Mesodermal cell (in vitro differentiated cells): ENCODE results near the gene TMEM86B. TPM values are rescaled to one million over a fixed set of nuclear protein-coding genes. Genes with fewer than 3 reads are reported as not detected.

ENCODE experiments used
- H3K27ac ChIP-seq: 2 replicates; pipeline ENCODE4 v1.7.0; 2013; ENCODE audit warnings: mild to moderate bottlenecking, low read depth, low read length, moderate library complexity; ENCODE audit not compliant: severe bottlenecking
- H3K36me3 ChIP-seq: 2 replicates; pipeline ENCODE4 v1.7.1; 2013; ENCODE audit warnings: mild to moderate bottlenecking, low read length, moderate library complexity; ENCODE audit not compliant: control insufficient read depth, insufficient read depth
- H3K4me1 ChIP-seq: one replicate; pipeline ENCODE4 v1.7.1; 2013; ENCODE audit warnings: mild to moderate bottlenecking, low read length; ENCODE audit not compliant: insufficient read depth, control insufficient read depth, poor library complexity, severe bottlenecking
- H3K4me3 ChIP-seq: 2 replicates; pipeline ENCODE4 v1.7.0; 2013; ENCODE audit warnings: low read length, control low read depth, mild to moderate bottlenecking; ENCODE audit not compliant: insufficient read depth, poor library complexity, severe bottlenecking; ENCODE audit errors: extremely low read depth
- H3K9me3 ChIP-seq: 2 replicates; pipeline ENCODE4 v1.7.1; 2013; ENCODE audit warnings: mild to moderate bottlenecking, low read length, moderate library complexity; ENCODE audit not compliant: control insufficient read depth
- WGBS, 2 experiments: methylation state at CpG; one replicate each; pipeline ENCODE4 v1.1.5; 2013; ENCODE audit warnings: missing lambda C conversion rate in 2 of 2; ENCODE audit not compliant: insufficient coverage in 2 of 2; 5-methylcytosine and 5-hydroxymethylcytosine counted together
- polyA plus RNA-seq, 2 experiments: library from polyadenylated mRNA; stranded (reverse); fragments of 50-300 nt; gene quantifications; one replicate each; pipeline ENCODE4 v1.2.3, GENCODE V29; 2013

The TMEM86B gene
- 3.5 TPM for polyA plus RNA-seq (2013, experiment 1 of 2)
- polyA plus RNA-seq (2013, experiment 2 of 2): 3.1 TPM

GRCh38 chr19:55228403-55229031, at the start of gene TMEM86B:
TSS of gene TMEM86B (minus strand) at chr19:55228763. CDS start at chr19:55228741, 22 bp downstream.
- Histone ChIP-seq H3K9me3 (no peaks in the 10 kb centered on the region), H3K4me3 (no peak within 1 kb of the TSS), H3K4me1 (no peaks in the 10 kb centered on the region), H3K27ac (no peak within 1 kb of the TSS), H3K36me3 (peaks cover 58% of the 10 kb centered on the region)
- WGBS, 2 experiments: 94 to 98% methylated on average over 9 to 11 of the region's 12 CpGs

DNA sequence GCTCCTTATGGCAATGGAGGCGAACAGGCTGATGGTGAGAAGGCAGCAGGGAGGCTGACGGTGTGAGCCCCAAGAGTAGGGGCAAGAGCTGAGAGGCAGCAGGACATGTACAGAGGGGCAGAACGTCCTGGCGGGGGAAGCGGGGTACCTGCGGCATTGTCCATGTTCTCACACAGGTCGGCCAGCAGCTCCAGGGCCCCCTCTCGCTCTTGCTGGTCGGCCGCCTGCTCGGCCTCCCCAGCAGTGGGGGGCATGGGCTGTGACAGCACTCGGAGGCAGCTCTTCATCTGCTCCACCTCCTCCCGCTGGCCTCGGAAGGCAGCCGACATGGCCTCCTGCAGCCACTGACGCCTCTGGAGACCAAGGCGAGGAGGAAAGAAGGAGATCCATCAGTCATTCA, 48.9 kb upstream of the TMEM86B start:
- 85 to 89% methylated on average over 11 to 17 of the region's 17 CpGs for WGBS, 2 experiments
- Histone ChIP-seq H3K36me3 (peaks cover 38% of the 10 kb centered on the region), H3K4me3 (no peak overlapping the region), H3K27ac (no peak overlapping the region), H3K9me3 (no peaks in the 10 kb centered on the region), H3K4me1 (peaks cover 4% of the 10 kb centered on the region)

DNA sequence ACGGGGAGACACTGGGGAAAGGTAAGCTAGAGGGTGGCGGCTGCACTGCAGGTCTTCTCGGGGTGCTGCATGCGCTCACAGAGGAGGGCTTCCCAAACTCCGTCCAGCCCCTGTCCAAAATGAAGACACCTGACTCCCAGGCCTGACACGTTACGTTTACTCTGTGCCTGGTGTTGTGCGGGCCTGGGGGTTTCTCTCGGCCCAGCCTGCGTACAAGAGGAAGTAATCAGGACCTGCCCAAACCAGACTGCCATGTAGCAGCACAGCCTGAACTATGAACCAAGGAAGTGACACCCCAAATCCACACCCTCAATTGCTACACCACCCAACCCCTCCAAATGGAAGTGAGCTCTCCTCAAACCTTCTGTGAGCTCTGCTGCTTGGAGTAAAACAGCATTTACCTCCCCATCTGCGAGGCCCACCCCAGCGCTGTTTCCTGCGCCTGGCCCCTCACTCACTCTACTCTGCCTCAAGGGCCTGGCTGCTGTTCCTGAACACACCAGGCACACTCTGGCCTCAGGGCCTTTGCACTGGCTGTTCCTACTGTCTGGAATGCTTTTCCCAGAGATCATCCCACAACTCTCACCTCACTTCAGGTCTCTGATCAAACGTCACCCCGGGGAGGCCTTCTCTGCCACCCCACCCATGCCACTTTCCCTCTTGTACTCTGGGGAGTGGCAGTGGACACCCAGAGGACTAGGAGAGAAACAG, 48.3 kb upstream of the TMEM86B start:
- H3K27ac ChIP-seq: no peak overlapping the region
- WGBS, 2 experiments: 96 to 98% methylated on average over 13 of the region's 15 CpGs
- peaks cover 44% of the 10 kb centered on the region for H3K36me3 ChIP-seq

DNA sequence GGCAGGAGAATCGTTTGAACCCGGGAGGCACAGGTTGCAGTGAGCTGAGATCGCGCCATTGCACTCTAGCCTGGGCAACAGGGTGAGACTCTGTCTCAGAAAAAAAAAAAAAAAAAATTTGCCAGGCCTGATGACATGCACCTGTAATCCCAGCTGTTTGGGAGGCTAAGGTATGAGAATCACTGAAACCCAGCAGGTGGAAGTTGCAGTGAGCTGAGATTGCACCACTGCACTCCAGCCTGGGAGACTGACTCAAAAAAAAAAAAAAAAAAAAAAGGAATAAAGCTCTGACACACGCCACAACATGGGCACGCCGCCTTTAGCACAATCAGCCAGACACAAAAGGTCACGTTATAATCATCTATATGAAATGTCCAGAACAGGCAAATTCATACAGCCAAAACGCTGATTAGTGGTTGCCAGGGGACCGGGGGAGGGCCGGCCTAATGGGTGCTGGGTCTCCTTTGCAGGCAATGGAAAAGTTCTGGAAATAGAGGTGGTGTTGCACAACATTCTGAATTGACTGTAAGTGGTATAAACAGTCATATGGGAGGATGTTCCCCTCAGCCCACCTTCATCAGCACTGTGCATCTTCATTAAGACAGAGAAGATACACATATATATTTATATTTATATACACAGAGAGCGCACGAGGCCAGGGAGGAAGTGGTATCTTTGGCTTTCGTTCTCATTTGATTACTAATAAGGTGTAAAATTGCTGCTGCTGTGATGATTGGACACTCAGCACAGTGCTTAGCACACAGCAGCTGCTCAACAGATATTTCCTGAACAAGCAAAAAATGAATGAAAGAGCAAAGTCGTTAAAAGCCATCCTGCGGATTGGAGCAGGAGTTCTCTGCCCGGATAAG, 47.5 kb upstream of the TMEM86B start:
- no peak overlapping the region for H3K27ac ChIP-seq
- 94 to 100% methylated on average over 9 to 15 of the region's 17 CpGs for WGBS, 2 experiments
- peaks cover 4% of the 10 kb centered on the region for H3K4me1 ChIP-seq
- H3K36me3 ChIP-seq: peaks cover 48% of the 10 kb centered on the region
- no peaks in the 10 kb centered on the region for H3K9me3 ChIP-seq
- H3K4me3 ChIP-seq: no peak overlapping the region

More for the DNA sequence above, 48.3 kb upstream of the TMEM86B start:
- Histone ChIP-seq H3K4me1 (peaks cover 4% of the 10 kb centered on the region), H3K9me3 (no peaks in the 10 kb centered on the region), H3K4me3 (no peak overlapping the region)

- H3K4me3 ChIP-seq: no peak overlapping the region
- no peaks in the 10 kb centered on the region for H3K4me1 ChIP-seq
- peaks cover 48% of the 10 kb centered on the region for H3K36me3 ChIP-seq
- H3K9me3 ChIP-seq: no peaks in the 10 kb centered on the region
- no peak overlapping the region for H3K27ac ChIP-seq
- 98% methylated on average over 28 to 30 of the region's 36 CpGs for WGBS, 2 experiments
Measured at GRCh38 chr19:55273978-55274707, 45.6 kb upstream of the TMEM86B start.

GRCh38 chr19:55272142-55272541, 43.6 kb upstream of the TMEM86B start:
- Histone ChIP-seq H3K4me3 (no peak overlapping the region), H3K4me1 (no peaks in the 10 kb centered on the region), H3K9me3 (no peaks in the 10 kb centered on the region), H3K27ac (no peak overlapping the region), H3K36me3 (peaks cover 47% of the 10 kb centered on the region)
- 90 to 91% methylated on average over 13 to 18 of the region's 18 CpGs for WGBS, 2 experiments

DNA sequence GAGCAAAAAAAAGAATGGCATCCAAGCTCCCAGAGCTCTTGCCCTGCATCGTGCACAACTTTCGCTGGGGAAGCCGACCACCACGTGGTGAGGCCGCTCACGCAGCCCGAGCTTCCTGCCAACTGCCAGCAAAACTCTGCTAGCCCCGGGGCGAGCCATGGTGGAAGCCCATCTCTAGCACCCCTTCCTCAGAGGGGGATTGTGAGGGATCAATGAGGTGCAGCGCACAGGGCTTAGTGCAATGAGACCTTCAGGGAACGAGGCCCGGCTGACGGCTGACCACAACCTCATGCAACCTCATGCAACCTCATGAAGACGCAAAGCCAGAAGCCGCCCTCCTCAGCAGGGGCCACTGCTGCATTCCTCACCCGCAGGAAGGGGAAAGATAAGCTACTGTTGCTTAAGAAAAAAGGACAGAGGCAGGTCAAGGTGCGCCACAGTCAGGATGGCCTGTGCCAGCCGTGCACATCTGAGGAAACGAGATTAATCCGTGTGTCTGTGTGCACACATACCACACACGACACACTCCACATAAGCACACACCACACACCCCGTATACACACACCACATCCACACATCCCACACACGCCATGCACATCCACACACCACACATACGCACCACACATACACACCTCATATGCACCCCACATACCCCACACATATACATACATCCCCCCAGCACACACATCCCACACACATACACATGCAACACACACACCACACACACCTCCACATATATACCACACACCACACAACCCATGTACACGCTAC, 41.8 kb upstream of the TMEM86B start:
- Histone ChIP-seq H3K36me3 (peaks cover 35% of the 10 kb centered on the region), H3K4me3 (no peak overlapping the region), H3K4me1 (no peaks in the 10 kb centered on the region), H3K9me3 (peaks cover 5% of the 10 kb centered on the region), H3K27ac (no peak overlapping the region)
- WGBS, 2 experiments: 91 to 92% methylated on average over 23 to 25 of the region's 25 CpGs

DNA sequence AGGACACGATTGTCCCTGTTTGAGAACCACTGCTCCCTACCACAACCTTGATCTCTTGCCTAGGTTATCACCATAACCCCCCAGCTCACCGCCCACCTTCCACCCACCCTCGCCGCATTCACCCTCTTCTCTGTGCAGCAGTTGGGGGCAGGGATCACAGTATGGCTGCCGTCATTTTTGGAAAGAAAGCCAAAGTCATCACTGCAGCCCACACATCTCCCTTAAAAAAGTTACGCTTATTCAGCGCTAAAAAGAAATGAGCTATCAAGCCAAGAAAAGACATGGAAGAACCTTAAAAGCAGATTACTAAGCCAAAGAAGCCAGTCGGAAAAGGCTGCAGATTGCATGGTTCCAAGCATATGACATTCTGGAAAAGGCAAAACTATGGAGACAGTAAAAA, 40.7 kb upstream of the TMEM86B start:
- WGBS, 2 experiments: 93 to 95% methylated on average over 8 of the region's 8 CpGs

DNA sequence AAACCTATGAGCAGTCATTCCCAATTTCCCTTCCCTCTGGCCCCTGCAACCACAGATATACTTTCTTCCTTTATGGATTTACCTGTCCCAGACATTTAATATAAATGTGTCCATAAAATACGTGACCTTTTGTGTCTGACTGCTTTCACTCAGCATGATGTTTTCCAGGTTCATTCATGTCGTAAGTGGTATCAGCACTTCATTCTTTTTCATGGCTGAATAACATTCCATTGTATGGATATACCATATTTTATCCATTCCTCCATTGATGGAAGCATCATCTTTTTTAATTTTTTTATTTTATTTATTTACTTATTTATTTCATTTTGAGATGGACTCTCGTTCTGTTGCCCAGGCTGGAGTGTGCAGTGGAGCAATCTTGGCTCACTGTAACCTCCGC, 38.3 kb upstream of the TMEM86B start:
- H3K27ac ChIP-seq: no peak overlapping the region
- no peak overlapping the region for H3K4me3 ChIP-seq
- no peaks in the 10 kb centered on the region for H3K4me1 ChIP-seq
- peaks cover 5% of the 10 kb centered on the region for H3K9me3 ChIP-seq
- WGBS, 2 experiments: 88 to 100% methylated on average over 2 of the region's 4 CpGs
- H3K36me3 ChIP-seq: peaks cover 10% of the 10 kb centered on the region

More for the DNA sequence above, 40.7 kb upstream of the TMEM86B start:
- no peaks in the 10 kb centered on the region for H3K4me1 ChIP-seq
- peaks cover 28% of the 10 kb centered on the region for H3K36me3 ChIP-seq
- no peak overlapping the region for H3K27ac ChIP-seq
- H3K4me3 ChIP-seq: no peak overlapping the region
- peaks cover 5% of the 10 kb centered on the region for H3K9me3 ChIP-seq
